Omental fat pad (tissue), 4 donors: ENCODE results near the gene CRIM1. TPM values are rescaled to one million over a fixed set of nuclear protein-coding genes. Genes with fewer than 3 reads are reported as not detected.

Source experiments
- ATAC-seq: fragments of 150-250 bp; one replicate; pipeline ENCODE4 v1.9.1; 2016; ENCODE audit warnings: mild to moderate bottlenecking, moderate library complexity; ENCODE audit not compliant: low FRiP score
- DNase-seq: peaks from one replicate; pipeline ENCODE4 v3.0.0-alpha.2; 2019; ENCODE audit warnings: low spot score
- total RNA-seq, 4 donors: library from RNA; depleted of rRNA; stranded (reverse); fragments of >200 nt; gene quantifications; one replicate each; pipeline ENCODE4 v1.1.0, GENCODE V29; 2016
- TF ChIP-seq, protein P1 (sequence below), 3 donors: fragments of 450-650 bp; IDR thresholded peaks; one replicate each; pipeline ENCODE4 v1.5.1; 2016 to 2017; ENCODE audit warnings: antibody characterized with exemption in 3 of 3, mild to moderate bottlenecking in 3 of 3, moderate library complexity in 2 of 3

CRIM1 gene
- total RNA-seq, 4 donors from 2014 or later: 229 to 252 (median 233) TPM

DNA sequence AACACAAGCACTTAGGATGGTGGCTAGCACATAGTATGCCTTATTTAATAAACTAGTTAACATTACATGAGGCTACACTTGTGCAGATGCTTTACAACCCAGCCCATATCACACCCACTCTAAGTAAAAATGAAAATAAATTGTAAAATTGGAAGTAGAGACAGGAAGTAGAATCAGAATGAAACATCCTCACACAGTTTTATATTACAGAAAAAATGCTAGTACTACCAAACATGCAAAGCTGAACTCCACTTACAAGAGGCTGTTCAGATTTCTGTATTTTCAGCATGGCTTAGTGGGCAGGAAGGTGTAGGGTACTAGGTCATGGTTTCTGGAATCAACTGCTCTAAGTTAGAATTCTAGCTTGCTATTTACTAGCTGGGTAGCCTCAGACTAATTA lies 18.2 kb upstream of the CRIM1 start:
- TF ChIP-seq, protein P1, sequence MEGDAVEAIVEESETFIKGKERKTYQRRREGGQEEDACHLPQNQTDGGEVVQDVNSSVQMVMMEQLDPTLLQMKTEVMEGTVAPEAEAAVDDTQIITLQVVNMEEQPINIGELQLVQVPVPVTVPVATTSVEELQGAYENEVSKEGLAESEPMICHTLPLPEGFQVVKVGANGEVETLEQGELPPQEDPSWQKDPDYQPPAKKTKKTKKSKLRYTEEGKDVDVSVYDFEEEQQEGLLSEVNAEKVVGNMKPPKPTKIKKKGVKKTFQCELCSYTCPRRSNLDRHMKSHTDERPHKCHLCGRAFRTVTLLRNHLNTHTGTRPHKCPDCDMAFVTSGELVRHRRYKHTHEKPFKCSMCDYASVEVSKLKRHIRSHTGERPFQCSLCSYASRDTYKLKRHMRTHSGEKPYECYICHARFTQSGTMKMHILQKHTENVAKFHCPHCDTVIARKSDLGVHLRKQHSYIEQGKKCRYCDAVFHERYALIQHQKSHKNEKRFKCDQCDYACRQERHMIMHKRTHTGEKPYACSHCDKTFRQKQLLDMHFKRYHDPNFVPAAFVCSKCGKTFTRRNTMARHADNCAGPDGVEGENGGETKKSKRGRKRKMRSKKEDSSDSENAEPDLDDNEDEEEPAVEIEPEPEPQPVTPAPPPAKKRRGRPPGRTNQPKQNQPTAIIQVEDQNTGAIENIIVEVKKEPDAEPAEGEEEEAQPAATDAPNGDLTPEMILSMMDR (IDR thresholded peaks at IDR 0.05): no peak
- no peak for DNase-seq
- no peak for ATAC-seq

DNA sequence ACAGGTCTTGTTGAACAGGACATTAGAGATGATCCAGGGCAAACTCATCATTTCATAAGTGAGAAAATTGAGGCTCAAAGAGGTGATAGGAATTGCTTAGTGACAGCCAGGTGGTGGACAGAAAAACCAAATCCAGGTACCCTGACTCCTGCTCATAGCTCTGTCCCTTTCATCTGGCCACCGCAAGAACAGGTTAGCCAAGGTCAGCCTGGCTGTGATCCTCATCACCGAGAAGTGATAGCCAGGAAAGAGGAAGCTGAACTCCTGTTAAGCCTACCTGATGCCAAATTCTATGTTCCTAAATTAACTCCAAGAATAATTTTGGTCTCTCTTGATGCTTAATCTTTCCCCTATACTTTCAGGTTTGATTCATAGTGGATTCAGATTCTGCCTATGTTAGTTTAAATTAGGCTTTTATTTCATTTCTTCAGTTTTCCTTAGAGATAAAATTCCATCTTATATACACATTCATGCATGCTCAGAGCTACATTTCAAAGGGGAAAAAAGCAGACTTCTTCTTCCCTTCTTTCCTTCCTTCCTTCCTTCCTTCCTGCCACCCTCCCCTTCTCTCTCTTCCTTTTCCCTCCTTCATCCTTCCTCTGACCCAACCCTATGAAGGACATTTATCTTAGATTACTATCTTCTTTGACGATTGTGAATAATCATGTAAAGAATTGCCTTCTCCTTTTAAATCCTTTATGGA lies 17.3 kb upstream of the CRIM1 start:
- TF ChIP-seq, protein P1 (IDR thresholded peaks at IDR 0.05): no peak
- ATAC-seq: no peak

DNA sequence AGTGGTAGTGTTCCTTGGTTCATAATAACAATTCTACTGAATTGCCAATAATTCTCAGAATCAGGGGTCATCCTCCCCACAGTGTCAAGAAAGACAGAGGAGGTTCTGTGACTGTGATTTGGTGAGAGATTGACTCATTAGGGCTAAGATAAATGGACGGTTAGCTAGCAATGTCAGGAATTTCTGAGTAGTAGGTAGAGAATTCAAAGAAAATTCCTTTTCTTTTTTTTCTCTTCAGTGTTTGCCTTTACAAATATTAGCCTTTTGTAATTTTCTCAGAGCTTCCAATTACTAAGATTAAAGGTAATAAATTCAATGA lies 16.8 kb upstream of the CRIM1 start:
- ATAC-seq: no peak
- TF ChIP-seq, protein P1 (IDR thresholded peaks at IDR 0.05): no peak
- no peak for DNase-seq

More for the DNA sequence above, 17.3 kb upstream of the CRIM1 start:
- no peak for DNase-seq

DNA sequence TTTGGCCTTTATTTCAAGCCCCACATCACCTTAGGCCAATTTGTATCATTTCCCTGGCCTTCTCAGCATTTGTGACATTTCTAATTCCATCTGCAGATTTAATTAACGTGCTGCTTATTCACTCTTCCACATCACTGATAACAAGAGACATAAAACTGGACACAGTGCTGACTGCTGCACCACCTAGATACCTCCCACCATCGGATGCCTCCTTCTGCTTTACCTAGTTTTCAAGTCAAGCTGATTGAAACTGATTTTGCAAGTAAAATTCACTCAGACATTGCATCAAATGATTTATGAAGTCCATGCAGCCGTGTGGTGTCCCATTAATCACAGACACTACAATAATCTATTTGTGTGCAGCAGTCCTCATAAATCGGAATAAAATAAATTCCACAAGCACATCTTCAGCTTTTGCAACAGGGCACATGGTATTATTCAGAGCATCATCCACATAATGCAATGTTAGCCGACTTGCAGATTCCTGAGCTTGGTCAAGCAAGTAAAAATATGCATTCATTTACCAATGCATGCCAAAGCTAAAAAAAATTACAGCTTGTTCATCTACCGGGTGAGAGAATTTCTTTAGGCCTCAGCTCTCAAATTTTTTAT lies 15.9 kb upstream of the CRIM1 start:
- TF ChIP-seq, protein P1 (IDR thresholded peaks at IDR 0.05): no peak
- ATAC-seq (no peak), DNase-seq (no peak)

DNA sequence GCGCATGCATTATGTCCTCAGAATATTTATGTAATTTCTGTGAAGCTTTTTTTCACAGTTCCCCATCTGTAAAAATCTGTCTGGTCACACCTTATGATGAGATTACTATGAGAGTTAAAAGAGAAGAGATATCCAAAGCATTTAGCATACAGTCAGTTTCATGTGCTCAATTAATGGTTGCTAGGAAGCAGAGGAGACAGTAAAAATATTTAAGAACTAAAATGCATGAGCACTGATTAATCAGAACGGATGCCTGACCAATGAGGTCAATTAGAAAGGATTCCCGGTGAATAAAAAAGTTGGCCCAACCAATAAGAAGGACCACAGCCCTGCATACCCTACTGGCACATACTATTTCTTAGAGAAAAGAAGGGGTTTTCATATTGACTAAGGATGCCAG lies 12.0 kb upstream of the CRIM1 start:
- no peak for DNase-seq
- no peak for ATAC-seq
- TF ChIP-seq, protein P1 (IDR thresholded peaks at IDR 0.05): no peak

DNA sequence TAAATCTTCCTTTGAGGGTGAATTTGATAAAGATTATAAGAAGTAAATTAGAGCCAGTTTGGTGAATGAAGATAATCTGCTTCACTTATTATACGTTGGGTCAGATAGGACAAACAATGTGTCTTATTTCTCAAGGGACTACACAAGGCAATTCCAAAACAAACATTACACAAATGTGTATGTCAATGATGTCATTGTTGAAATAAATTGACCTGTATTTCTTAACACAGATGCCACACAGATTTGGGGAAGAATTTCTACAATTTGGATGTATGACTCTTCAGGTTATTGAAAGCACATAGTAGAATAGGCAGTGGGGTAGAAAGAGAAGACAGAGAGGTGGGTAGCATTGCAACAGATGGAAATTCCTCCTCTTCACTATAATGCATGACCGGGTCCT lies 6.9 kb upstream of the CRIM1 start:
- no peak for ATAC-seq
- TF ChIP-seq, protein P1 (IDR thresholded peaks at IDR 0.05): no peak
- no peak for DNase-seq

DNA sequence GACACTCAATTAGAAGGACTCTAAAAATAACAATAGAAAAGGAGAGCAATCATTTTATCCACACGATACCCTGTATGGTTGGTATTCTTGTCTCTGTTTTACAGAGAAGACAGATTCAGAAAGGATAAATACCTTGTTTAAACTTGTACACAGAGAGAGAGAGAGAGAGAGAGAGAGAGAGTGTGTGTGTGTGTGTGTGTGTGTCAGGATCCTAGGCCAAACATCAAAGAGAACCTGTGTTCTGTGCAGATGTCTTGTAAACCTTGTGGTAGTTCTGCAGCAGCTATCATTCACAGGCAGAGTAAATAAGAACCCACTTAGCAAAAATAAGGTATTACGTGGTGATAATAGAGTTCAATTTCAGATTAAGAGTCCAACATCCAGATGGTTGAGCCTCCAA lies 4.3 kb upstream of the CRIM1 start:
- TF ChIP-seq, protein P1 (IDR thresholded peaks at IDR 0.05): no peak
- ATAC-seq: no peak
- DNase-seq: no peak
